DND-41 (cell line): ENCODE measurements around the gene DDB1.

Source experiments
- EZH2 ChIP-seq: IDR thresholded peaks from 3 replicates; pipeline ENCODE4 v1.6.1; 2012; ENCODE audit warnings: borderline replicate concordance, low read depth, mild to moderate bottlenecking, moderate library complexity, low read length, inconsistent platforms; ENCODE audit not compliant: severe bottlenecking
- TF ChIP-seq, protein P1 (sequence below): IDR thresholded peaks from 2 replicates; pipeline ENCODE4 v1.5.1; 2012; ENCODE audit warnings: borderline replicate concordance, low read length, moderate library complexity, mild to moderate bottlenecking; ENCODE audit not compliant: poor library complexity, severe bottlenecking; ENCODE audit errors: extremely low read depth

DNA sequence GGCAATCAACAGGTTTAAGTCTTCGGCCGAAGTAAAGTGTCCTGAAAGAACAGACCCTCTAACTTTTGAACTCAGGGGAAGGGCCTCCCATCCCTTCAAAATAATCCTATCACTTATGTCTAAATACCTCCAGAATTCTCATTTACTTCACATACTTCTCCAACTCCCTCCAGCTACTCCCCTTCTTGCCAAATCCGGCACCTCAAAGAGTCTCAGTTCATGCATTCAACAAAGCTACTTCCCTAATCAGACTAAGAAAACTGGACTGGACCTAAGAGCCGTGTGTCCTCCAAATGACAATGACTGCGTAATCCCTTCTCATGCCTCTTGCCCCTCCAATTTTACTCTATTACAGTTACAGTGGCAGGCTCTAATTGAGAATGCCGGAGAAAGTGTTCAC lies 1.3 kb downstream of the DDB1 start:
- TF ChIP-seq, protein P1, sequence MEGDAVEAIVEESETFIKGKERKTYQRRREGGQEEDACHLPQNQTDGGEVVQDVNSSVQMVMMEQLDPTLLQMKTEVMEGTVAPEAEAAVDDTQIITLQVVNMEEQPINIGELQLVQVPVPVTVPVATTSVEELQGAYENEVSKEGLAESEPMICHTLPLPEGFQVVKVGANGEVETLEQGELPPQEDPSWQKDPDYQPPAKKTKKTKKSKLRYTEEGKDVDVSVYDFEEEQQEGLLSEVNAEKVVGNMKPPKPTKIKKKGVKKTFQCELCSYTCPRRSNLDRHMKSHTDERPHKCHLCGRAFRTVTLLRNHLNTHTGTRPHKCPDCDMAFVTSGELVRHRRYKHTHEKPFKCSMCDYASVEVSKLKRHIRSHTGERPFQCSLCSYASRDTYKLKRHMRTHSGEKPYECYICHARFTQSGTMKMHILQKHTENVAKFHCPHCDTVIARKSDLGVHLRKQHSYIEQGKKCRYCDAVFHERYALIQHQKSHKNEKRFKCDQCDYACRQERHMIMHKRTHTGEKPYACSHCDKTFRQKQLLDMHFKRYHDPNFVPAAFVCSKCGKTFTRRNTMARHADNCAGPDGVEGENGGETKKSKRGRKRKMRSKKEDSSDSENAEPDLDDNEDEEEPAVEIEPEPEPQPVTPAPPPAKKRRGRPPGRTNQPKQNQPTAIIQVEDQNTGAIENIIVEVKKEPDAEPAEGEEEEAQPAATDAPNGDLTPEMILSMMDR, result no peak
- no peak for TF ChIP-seq EZH2
